ENCODE results near the gene AHCYL1. TPM values are rescaled to one million over a fixed set of nuclear protein-coding genes. Genes with fewer than 3 reads are reported as not detected.

The AHCYL1 gene
- total RNA-seq, 1 experiment from 2014 or later = 89.0 TPM

- no peaks in the 10 kb centered on the region for H3K27me3 ChIP-seq (ENCODE audit: insufficient read depth, low read length)
- no peak overlapping the region for H3K23ac ChIP-seq (ENCODE audit: insufficient read length, low read depth, low read length)
- H3K14ac ChIP-seq (ENCODE audit: insufficient read depth, low read length) = no peak overlapping the region
- no peaks in the 10 kb centered on the region for H3K4me1 ChIP-seq (ENCODE audit: insufficient read depth, low read length)
- H2BK15ac ChIP-seq (ENCODE audit: low read depth, low read length) = no peak overlapping the region
- no peak overlapping the region for H3K4me2 ChIP-seq (ENCODE audit: insufficient read depth, insufficient read length, low read length)
- peaks cover 0 to 5% (median 0%) of the 10 kb centered on the region in 3 experiments; a peak in 1 of 7 replicates for H3K36me3 Mint-ChIP-seq (ENCODE audit: insufficient read depth in 1 of 3, low read depth in 3 of 3)
- H2BK12ac ChIP-seq (ENCODE audit: insufficient read length, low read depth, low read length) = no peak overlapping the region
- no peak overlapping the region for H3K4me3 Mint-ChIP-seq
- no peak overlapping the region for H2BK20ac ChIP-seq (ENCODE audit: low read depth, low read length, poor library complexity, severe bottlenecking)
- no peak overlapping the region for H3K9ac ChIP-seq (ENCODE audit: extremely low read depth, insufficient read length, low read length)
- H4K91ac ChIP-seq (ENCODE audit: insufficient read length, low read depth, low read length) = no peak overlapping the region
- H3K79me1 ChIP-seq (ENCODE audit: insufficient read depth, low read depth, low read length, poor library complexity, severe bottlenecking) = no peaks in the 10 kb centered on the region
- peaks cover 0 to 5% of the 10 kb centered on the region in 2 experiments; a peak in 1 of 5 replicates for H3K9me3 Mint-ChIP-seq
- DNase-seq = no peak
- no peak overlapping the region for H2BK5ac ChIP-seq (ENCODE audit: insufficient read length, low read length)
- H3K4me1 Mint-ChIP-seq = no peaks in the 10 kb centered on the region
- H2AK5ac ChIP-seq (ENCODE audit: insufficient read length, low read length) = no peak overlapping the region
- WGBS (ENCODE audit: extremely low coverage, insufficient read length, low lambda C conversion rate) = no CpG with 5 or more reads among the region's 3 CpGs
- H3K79me2 ChIP-seq (ENCODE audit: insufficient read depth, low read length) = no peaks in the 10 kb centered on the region
- no peak overlapping the region for H4K5ac ChIP-seq (ENCODE audit: insufficient read length, low read depth, low read length)
- no peaks in the 10 kb centered on the region for H4K20me1 ChIP-seq (ENCODE audit: control insufficient read depth, insufficient read depth, insufficient read length)
- H3K23me2 ChIP-seq (ENCODE audit: insufficient read length, low read depth, low read length, poor library complexity, severe bottlenecking) = no peaks in the 10 kb centered on the region
- no peak overlapping the region for H3K27ac Mint-ChIP-seq
- no peak overlapping the region for H3T11ph ChIP-seq (ENCODE audit: low read length)
- no peak overlapping the region for H4K8ac ChIP-seq (replicated peaks; ENCODE audit: insufficient read length, low read depth, low read length)
- H2AFZ ChIP-seq (ENCODE audit: low read length) = no peak overlapping the region
- H3K4ac ChIP-seq (ENCODE audit: low read depth, low read length) = no peak overlapping the region
- H2BK120ac ChIP-seq (ENCODE audit: low read depth, low read length, poor library complexity, severe bottlenecking) = no peak overlapping the region
- no peak overlapping the region for H3K56ac ChIP-seq (ENCODE audit: insufficient read length, low read depth, low read length)
- H3K18ac ChIP-seq (ENCODE audit: insufficient read length, low read depth, low read length) = no peak overlapping the region
- TF ChIP-seq CTCF (conservative IDR thresholded peaks at IDR 0.05) = no peak
- no peak overlapping the region for H3K27ac ChIP-seq (ENCODE audit: insufficient read length, low read depth, low read length)
- no peaks in the 10 kb centered on the region for H3K9me3 ChIP-seq (ENCODE audit: control insufficient read depth, low read depth, low read length)
- peaks cover 19% of the 10 kb centered on the region for H3K27me3 Mint-ChIP-seq (ENCODE audit: low read depth)
Measured at GRCh38 chr1:109969907-109970306, 14.7 kb upstream of the AHCYL1 start.

Data from H9 (cell line).